ENCODE measurements around the gene ARSG.

Gene ARSG

GRCh38 chr17:68387435-68388218 lies 96.3 kb downstream of the ARSG start:
- H4K20me1 ChIP-seq (ENCODE audit: insufficient read depth, low read length), result no peaks in the 10 kb centered on the region
- no peak for TF ChIP-seq EZH2 (IDR thresholded peaks at IDR 0.05; ENCODE audit: borderline replicate concordance, low read length)
- TF ChIP-seq CTCF (IDR thresholded peaks at IDR 0.05; ENCODE audit: low read length), result no peak

GRCh38 chr17:68389041-68389440 lies 97.7 kb downstream of the ARSG start:
- H3K79me2 ChIP-seq (ENCODE audit: insufficient read depth, low read length), result no peaks in the 10 kb centered on the region
- H2AFZ ChIP-seq (ENCODE audit: low read length), result no peak overlapping the region
- no peaks in the 10 kb centered on the region for H3K27me3 ChIP-seq (ENCODE audit: insufficient read depth, low read length)
- no peaks in the 10 kb centered on the region for H3F3A ChIP-seq (ENCODE audit: insufficient read depth, low read length)
- H3K4me1 ChIP-seq (ENCODE audit: insufficient read depth, low read length, severe bottlenecking), result no peaks in the 10 kb centered on the region
- no peaks in the 10 kb centered on the region for H3K9me2 ChIP-seq (ENCODE audit: low read depth, low read length)
- H3K4me3 ChIP-seq (ENCODE audit: low read depth, low read length, poor library complexity, severe bottlenecking), result no peak overlapping the region
- no peak for TF ChIP-seq EZH2 (IDR thresholded peaks at IDR 0.05; ENCODE audit: borderline replicate concordance, low read length)
- no peak for TF ChIP-seq CTCF (IDR thresholded peaks at IDR 0.05; ENCODE audit: low read length)
- H4K20me1 ChIP-seq (ENCODE audit: insufficient read depth, low read length), result no peaks in the 10 kb centered on the region
- H3K9ac ChIP-seq (ENCODE audit: low read length), result no peak overlapping the region
- no peak overlapping the region for H3K4me2 ChIP-seq (ENCODE audit: low read length)
- no peaks in the 10 kb centered on the region for H3K9me3 ChIP-seq (ENCODE audit: low read length)
- H3K36me3 ChIP-seq (ENCODE audit: insufficient read depth, low read length), result no peaks in the 10 kb centered on the region
- no peak overlapping the region for H3K27ac ChIP-seq (ENCODE audit: low read depth, low read length, poor library complexity, severe bottlenecking)

More at GRCh38 chr17:68387435-68388218, 96.3 kb downstream of the ARSG start:
- H3K4me2 ChIP-seq (ENCODE audit: low read length), result no peak overlapping the region
- no peak overlapping the region for H3K4me3 ChIP-seq (ENCODE audit: low read depth, low read length, poor library complexity, severe bottlenecking)
- no peaks in the 10 kb centered on the region for H3K27me3 ChIP-seq (ENCODE audit: insufficient read depth, low read length)
- no peaks in the 10 kb centered on the region for H3F3A ChIP-seq (ENCODE audit: insufficient read depth, low read length)
- no peaks in the 10 kb centered on the region for H3K36me3 ChIP-seq (ENCODE audit: insufficient read depth, low read length)
- H3K9ac ChIP-seq (ENCODE audit: low read length), result no peak overlapping the region
- H3K27ac ChIP-seq (ENCODE audit: low read depth, low read length, poor library complexity, severe bottlenecking), result no peak overlapping the region
- no peak overlapping the region for H2AFZ ChIP-seq (ENCODE audit: low read length)
- H3K9me2 ChIP-seq (ENCODE audit: low read depth, low read length), result no peaks in the 10 kb centered on the region
- H3K4me1 ChIP-seq (ENCODE audit: insufficient read depth, low read length, severe bottlenecking), result no peaks in the 10 kb centered on the region
- H3K79me2 ChIP-seq (ENCODE audit: insufficient read depth, low read length), result no peaks in the 10 kb centered on the region
- no peaks in the 10 kb centered on the region for H3K9me3 ChIP-seq (ENCODE audit: low read length)

GRCh38 chr17:68390888-68391545 lies 99.7 kb downstream of the ARSG start:
- Histone ChIP-seq H3K36me3 (ENCODE audit: insufficient read depth, low read length) (0 out of 2 replicates have a peak, but pooled peaks cover 6% of the 10 kb centered on the region), H3K27me3 (ENCODE audit: insufficient read depth, low read length) (no peaks in the 10 kb centered on the region), H3K79me2 (ENCODE audit: insufficient read depth, low read length) (no peaks in the 10 kb centered on the region), H3K27ac (ENCODE audit: low read depth, low read length, poor library complexity, severe bottlenecking) (no peak overlapping the region), H3F3A (ENCODE audit: insufficient read depth, low read length) (no peaks in the 10 kb centered on the region), H3K9ac (ENCODE audit: low read length) (no peak overlapping the region), H3K9me2 (ENCODE audit: low read depth, low read length) (no peaks in the 10 kb centered on the region), H3K9me3 (ENCODE audit: low read length) (no peaks in the 10 kb centered on the region), H3K4me3 (ENCODE audit: low read depth, low read length, poor library complexity, severe bottlenecking) (no peak overlapping the region), H3K4me1 (ENCODE audit: insufficient read depth, low read length, severe bottlenecking) (no peaks in the 10 kb centered on the region), H4K20me1 (ENCODE audit: insufficient read depth, low read length) (no peaks in the 10 kb centered on the region), H3K4me2 (ENCODE audit: low read length) (no peak overlapping the region), H2AFZ (ENCODE audit: low read length) (no peak overlapping the region)
- TF ChIP-seq EZH2 (IDR thresholded peaks at IDR 0.05; ENCODE audit: borderline replicate concordance, low read length), result no peak
- no peak for TF ChIP-seq CTCF (IDR thresholded peaks at IDR 0.05; ENCODE audit: low read length)

All from OCI-LY1 (cell line).